HG02798 (cell line): ENCODE measurements around the gene MGAT4A.
"Not testable (repeated sequence)": the region's sequence is repeated elsewhere in the genome, so short reads cannot be mapped to it uniquely, and the experiment has no call there.

Experiments
- ATAC-seq: cut with Tn5 transposase; IDR thresholded peaks from one replicate; pipeline ENCODE4 v1.9.1; 2021; ENCODE audit warnings: mild to moderate bottlenecking; ENCODE audit not compliant: unreplicated experiment, poor library complexity

Gene MGAT4A

GRCh38 chr2:98761267-98761781 is 30.4 kb upstream of the MGAT4A start:
- no peak for ATAC-seq

DNA sequence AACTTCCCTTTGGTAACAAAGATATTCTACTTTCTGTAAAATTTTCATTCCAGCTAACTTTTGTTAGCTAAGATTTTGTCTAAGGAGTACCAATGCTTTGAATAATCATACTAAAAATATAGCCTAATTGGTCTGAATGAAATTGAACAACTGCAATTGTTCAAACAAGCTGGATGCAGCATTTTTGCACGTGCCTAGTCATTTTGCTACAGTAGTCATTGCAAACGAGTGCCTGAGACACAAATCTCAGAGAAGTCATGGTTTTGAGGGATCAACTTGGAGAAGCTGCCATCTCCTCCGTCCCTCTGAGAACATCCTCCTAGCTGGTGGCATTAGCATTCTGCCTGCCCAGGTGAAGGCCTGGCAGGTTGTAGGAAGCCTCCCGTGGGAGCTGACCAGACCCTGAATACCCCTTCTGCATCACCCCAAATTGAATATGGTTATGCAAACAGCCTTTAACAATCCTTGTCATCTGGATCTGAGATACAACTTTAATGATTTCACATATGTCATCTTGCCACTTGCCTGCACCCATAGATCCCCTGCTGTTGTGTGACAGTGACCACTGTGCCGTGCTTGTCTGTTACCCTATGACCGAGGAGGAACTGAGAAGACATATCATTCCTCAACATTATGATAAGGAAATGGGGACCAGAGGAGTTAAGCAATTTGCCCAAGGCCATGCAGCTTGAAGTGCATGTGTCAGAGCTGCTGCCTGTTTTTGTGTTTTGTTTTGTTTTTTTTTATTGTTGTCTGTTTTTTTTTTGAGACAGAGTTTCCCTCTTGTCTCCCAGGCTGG is 29.1 kb upstream of the MGAT4A start:
- no peak for ATAC-seq

- no peak for ATAC-seq
Observed at GRCh38 chr2:98759338-98759737, 28.4 kb upstream of the MGAT4A start.

GRCh38 chr2:98757904-98758421 is 27.0 kb upstream of the MGAT4A start:
- ATAC-seq = peak; percentile 85

GRCh38 chr2:98753801-98754200 is 22.9 kb upstream of the MGAT4A start:
- no peak for ATAC-seq

- ATAC-seq = not testable (repeated sequence)
Observed at GRCh38 chr2:98752711-98753110, 21.8 kb upstream of the MGAT4A start.

- no peak for ATAC-seq
Observed at GRCh38 chr2:98751748-98752147, 20.8 kb upstream of the MGAT4A start.

GRCh38 chr2:98750593-98751282 is 19.8 kb upstream of the MGAT4A start:
- ATAC-seq = no peak

DNA sequence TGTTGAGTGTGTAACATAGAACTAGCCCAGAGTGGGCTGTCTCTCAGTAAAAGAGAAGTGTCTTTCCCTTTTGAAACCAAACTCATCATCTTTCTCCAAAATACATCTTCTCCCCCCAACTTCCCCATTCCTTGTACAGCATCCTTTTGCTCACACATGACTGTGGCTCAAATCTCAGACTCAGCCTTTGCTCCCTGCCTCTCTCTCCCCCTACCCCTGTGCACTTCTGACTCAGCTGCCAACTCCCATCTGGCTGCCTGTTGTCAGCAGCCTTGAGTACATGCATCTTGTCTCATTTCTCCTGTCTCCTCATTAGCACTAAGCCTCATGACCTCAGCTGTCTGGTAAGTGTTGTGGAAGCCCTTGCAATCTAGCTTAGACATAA is 18.1 kb upstream of the MGAT4A start:
- peak; percentile 39 for ATAC-seq

DNA sequence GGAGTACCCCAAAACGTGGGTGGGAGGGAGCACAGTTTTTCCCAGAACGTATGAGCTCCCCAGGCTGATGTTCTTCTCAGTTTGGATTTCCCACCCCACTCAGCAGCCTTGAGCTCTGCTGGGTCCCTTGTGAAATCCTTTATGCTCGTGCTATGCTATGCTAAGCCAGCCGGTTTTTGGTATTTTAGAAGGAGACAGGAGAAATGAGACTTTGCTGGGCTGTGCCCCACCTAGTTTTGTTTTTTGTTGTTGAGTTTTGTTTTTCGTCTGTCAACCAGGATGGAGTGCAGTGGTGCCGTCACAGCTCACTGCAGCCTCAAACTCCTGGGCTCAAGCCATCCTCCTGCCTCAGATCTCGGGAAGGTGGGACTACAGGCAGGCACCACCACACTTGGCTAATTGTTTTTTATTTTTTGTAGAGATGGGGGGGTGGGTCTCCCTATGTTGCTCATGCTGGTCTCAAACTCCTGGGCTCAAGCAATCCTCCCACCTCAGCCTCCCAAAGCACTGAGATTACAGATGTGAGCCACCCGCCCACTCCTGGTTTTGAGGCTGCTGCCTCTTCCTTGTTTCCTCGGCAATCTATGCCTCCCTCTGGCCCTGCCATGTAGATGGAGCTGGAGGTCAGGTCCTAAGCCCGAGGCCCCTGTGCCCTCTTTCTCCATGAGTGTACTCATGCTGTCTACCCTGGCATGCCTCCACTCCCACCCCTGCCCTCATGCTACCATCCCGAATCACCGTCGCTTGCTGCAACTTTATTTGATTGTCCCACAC is 17.5 kb upstream of the MGAT4A start:
- peak; percentile 30 for ATAC-seq

- no peak for ATAC-seq
Observed at GRCh38 chr2:98747888-98748287, 17.0 kb upstream of the MGAT4A start.

GRCh38 chr2:98746426-98746825 is 15.5 kb upstream of the MGAT4A start:
- no peak for ATAC-seq

- ATAC-seq = no peak
Observed at GRCh38 chr2:98744595-98744994, 13.7 kb upstream of the MGAT4A start.

- ATAC-seq = no peak
Observed at GRCh38 chr2:98743835-98744234, 12.9 kb upstream of the MGAT4A start.

DNA sequence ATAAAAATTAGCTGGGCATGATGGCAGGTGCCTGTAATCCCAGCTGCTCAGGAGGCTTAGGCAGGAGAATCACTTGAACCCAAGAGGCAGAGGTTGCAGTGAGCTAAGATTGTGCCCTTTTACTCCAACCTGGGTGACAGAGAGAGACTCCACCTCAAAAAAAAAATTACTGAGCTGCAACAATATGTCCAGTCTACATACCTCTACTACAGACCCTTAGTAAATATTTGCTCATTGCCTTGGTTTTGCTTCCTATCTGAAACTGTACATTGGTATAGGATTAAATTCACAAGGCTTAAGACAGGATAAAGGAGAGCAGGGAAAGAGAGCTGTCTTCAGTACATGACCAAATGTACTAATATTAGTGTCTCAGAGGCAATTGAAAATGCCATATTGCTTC is 8.1 kb upstream of the MGAT4A start:
- ATAC-seq = no peak

DNA sequence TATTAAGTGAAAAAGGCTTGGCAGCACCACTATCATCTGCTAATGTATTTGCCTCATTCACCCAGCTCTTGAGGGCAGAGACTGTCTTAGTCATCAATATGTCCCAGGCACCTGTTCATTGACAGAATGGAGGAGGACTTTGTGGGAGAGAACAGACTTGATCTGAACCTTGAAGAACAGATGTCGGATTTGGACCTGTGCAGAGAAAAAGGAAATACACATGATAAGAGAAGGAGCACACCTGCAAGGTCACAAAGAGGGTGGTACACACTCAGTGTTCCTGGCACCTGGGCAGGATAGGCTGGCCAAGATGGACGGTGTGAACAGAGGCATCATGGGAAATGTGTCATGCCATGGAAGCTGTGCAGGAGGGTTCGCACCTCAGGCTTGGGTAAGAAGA is 7.4 kb upstream of the MGAT4A start:
- no peak for ATAC-seq

DNA sequence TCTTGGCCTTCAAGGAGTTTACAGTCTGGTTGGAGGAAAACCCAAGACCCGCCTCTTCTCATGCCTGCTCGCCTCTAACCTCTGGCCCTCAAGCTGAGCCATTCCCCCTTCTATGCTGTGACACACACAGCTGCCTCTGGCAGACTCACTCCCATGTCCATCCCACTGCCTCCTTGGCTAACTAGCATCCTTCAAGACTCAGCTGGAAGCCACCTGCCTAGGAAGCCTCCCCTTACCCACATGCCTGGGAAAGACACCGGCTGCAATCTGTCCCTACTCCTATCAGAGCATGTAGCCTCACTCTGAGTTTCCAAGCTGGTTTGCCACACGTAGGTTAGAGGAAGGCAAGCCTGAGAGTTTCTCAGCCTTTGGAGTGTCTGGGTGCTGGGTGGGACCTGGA is 6.9 kb upstream of the MGAT4A start:
- no peak for ATAC-seq

DNA sequence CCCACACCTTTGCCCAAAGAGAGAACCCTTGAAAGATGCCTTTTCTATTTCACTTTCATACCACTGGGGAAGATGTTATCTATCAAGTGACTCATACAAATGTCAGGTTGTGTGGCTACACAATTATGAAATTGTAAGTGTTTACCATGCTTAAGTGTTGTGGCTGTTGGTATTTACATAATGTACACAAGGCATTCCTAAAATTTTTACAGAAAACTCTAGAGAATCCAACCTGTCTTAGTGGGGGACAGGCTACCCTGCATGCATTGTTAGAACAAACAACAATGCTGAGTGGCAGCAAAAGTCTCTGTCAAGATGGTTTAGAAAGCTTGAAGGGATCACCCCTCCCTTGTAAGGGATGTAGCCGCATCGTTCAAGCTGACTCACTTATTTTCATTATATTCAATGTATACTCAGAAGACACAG is 5.5 kb upstream of the MGAT4A start:
- ATAC-seq = no peak

GRCh38 chr2:98734823-98735260 is 3.9 kb upstream of the MGAT4A start:
- no peak for ATAC-seq

DNA sequence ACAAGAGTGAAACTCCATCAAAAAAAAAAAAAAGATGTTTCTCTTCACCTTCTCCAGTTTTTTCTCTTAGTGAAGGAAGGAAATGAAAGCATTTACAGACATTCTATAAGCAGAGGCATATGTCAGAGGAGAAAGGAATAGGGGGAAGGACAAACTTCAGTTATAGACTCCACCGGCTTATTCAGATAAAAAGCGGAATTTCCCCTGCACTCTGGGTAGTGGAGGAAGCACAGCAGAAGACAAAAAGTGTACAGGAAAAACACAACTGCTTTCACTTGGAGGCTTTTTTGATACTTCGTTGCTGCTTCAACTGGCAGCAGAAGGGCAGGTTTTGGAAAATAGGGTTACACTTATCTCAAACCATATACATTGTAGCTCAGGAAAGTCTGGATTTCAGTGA is 3.2 kb upstream of the MGAT4A start:
- no peak for ATAC-seq
